Measurements from ENCODE around the gene CHD9NB. TPM values are rescaled to one million over a fixed set of nuclear protein-coding genes. Genes with fewer than 3 reads are reported as not detected.
A peak's percentile ranks its signal among the peaks of the same experiment; 100 is the strongest.
"Not testable (repeated sequence)": the region's sequence is repeated elsewhere in the genome, so short reads cannot be mapped to it uniquely, and the experiment has no call there.

CHD9NB gene
- total RNA-seq, 1 experiment from 2014 or later = 0.64 TPM

DNA sequence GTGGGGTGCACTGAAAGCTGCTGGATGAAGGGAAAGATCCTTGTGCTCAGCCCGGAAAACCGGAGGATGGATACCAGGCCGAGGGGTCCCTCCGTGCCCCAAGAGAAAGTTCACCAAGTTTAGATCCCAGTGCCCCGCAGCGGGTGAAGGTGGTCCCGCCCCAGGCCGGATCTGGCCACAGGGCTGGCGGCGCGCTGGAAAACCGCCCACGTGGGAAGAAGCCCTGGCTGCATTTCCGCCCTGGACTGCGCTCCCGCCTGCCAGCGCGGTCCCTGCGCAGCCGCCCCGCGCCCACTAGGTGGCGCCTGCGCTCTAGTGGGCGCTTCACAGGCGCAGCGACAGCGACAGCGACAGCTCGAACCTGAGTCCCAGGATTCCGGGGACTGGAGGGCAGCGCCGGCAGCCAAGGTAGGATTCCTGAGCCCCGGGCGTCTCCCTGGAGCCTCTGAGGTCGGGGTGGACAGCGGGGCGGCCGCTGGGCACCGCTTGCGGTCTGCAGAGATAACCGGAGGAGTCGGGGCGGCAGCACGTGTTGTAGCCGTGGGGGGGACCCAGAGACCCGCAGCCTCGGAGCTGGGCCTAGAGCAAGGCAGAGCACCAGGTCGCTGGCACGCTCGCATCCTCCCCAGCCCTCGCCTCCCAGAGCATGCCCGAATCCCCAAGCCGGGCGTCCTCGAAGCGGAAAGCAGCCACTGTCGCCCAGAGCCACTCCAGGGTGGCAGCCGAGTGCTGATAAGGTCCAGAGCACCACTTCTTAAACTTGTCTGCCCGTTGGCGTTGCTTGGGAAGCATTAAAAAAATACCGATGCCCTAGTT is 2.2 kb upstream of the CHD9NB start, which contains the start of gene CHD9:
TSS of gene CHD9 (plus strand) at position 322 of the 816 bp plus-strand sequence. CDS start 101,099 bp downstream, outside the sequence.
- peak; percentile 94 for ATAC-seq
- Histone ChIP-seq H3K36me3 (ENCODE audit: control insufficient read depth, insufficient read depth, low read length) (no peaks in the 10 kb centered on the region), H3K4me1 (ENCODE audit: control insufficient read depth, insufficient read depth, low read length) (peaks cover 7% of the 10 kb centered on the region; the same call in 1 of the 2 replicates), H3K27me3 (ENCODE audit: control insufficient read depth, insufficient read depth, low read length) (no peaks in the 10 kb centered on the region), H3K9me3 (ENCODE audit: control insufficient read depth, insufficient read depth, low read depth, low read length) (no peaks in the 10 kb centered on the region), H3K4me3 (ENCODE audit: low read depth in 2 of 2, low read length in 2 of 2) (peak within 1 kb of the TSS; percentile 62 to 77), H3K27ac (ENCODE audit: low read length) (peak within 1 kb of the TSS; percentile 90)
- no peak for DNase-seq (ENCODE audit: low read depth, low spot score)
- intact Hi-C loops (cut with micrococcal nuclease; ENCODE audit: unreplicated experiment) (loop anchor here (2.0 to 10.0 kb wide), 3 partner anchors 80 to 230 kb away; no protein-coding TSS in a partner anchor), in situ Hi-C loops (cut with HindIII; ENCODE audit: low pct_unique_long_range_greater_than_20kb, low sequenced_read_pairs) (no loop called here)
- no TSS peak for BruUV-seq (replicated peaks)
- ChIA-PET POLR2A (no interaction called here), CTCF (interaction anchor here (0.9 to 1.1 kb wide), 2 partner anchors 75 to 153 kb away, joined by 3 to 5 read pairs; no protein-coding TSS in a partner anchor)
- TF ChIP-seq, protein P1, sequence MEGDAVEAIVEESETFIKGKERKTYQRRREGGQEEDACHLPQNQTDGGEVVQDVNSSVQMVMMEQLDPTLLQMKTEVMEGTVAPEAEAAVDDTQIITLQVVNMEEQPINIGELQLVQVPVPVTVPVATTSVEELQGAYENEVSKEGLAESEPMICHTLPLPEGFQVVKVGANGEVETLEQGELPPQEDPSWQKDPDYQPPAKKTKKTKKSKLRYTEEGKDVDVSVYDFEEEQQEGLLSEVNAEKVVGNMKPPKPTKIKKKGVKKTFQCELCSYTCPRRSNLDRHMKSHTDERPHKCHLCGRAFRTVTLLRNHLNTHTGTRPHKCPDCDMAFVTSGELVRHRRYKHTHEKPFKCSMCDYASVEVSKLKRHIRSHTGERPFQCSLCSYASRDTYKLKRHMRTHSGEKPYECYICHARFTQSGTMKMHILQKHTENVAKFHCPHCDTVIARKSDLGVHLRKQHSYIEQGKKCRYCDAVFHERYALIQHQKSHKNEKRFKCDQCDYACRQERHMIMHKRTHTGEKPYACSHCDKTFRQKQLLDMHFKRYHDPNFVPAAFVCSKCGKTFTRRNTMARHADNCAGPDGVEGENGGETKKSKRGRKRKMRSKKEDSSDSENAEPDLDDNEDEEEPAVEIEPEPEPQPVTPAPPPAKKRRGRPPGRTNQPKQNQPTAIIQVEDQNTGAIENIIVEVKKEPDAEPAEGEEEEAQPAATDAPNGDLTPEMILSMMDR (IDR thresholded peaks at IDR 0.05) = peak; percentile 96
- TF ChIP-seq TCF7L2 (IDR thresholded peaks at IDR 0.05; ENCODE audit: low read depth, low read length) = no peak
- peak; percentile 34; the same call in 1 of the 2 replicates for TF ChIP-seq POLR2AphosphoS5 (IDR thresholded peaks at IDR 0.05; ENCODE audit: low read depth, low read length)

DNA sequence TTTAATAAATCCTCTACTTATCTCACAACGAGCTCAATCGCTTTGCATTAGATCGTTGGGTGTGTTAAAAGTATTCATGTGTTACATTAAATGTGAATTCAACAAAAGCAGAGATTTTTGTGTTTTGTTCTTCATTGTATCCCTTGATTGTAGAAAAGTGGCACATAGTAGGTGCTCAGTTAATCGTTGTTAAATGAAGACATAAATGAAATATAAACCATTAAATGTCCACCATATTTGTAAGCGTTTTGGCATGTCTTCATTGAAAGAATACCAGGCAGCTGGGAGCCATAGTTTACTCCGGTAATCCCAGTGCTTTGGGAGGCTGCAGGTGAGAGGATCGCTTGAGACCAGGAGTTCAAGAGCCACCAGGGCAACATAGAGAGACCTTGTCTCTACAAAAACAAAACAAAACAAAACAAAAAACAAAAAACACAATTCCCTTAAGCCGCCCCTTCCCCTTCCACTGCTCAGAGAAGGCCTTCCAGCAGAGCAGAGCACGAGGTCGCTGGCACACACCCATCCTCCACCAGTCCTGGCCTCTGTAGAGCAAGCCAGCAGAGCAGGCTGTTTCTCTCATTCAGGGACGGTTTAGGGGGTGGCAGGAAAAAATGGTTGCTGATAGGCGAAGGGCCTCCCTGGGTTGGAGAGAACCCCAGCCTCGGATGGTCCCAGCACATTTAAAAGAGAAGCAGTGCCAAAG is 1.4 kb upstream of the CHD9NB start:
- POLR2A ChIA-PET = no interaction called here
- peak overlapping the region; percentile 90 for H3K27ac ChIP-seq (ENCODE audit: low read length)
- in situ Hi-C loops (cut with HindIII; ENCODE audit: low pct_unique_long_range_greater_than_20kb, low sequenced_read_pairs) = no loop called here

DNA sequence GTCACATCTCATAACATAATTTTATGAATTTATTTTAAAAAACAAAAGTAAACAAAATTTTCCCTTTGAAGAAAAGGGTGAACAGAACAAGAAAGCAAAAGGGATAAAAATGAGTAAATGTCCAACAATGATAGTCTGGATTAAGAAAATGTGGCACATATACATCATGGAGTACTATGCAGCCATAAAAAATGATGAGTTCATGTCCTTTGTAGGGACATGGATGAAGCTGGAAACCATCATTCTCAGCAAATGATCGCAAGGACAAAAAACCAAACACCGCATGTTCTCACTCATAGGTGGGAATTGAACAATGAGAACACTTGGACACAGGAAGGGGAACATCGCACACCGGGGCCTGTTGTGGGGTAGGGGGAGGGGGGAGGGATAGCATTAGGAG is 1.4 kb downstream of the CHD9NB start:
- BruUV-seq (replicated peaks); in situ Hi-C loops (cut with HindIII; ENCODE audit: low pct_unique_long_range_greater_than_20kb, low sequenced_read_pairs); H3K4me3 ChIP-seq (ENCODE audit: low read depth in 2 of 2, low read length in 2 of 2); CTCF ChIA-PET; DNase-seq (ENCODE audit: low read depth, low spot score); H3K9me3 ChIP-seq (ENCODE audit: control insufficient read depth, insufficient read depth, low read depth, low read length); ATAC-seq; H3K36me3 ChIP-seq (ENCODE audit: control insufficient read depth, insufficient read depth, low read length); H3K4me1 ChIP-seq (ENCODE audit: control insufficient read depth, insufficient read depth, low read length); POLR2A ChIA-PET; H3K27me3 ChIP-seq (ENCODE audit: control insufficient read depth, insufficient read depth, low read length); H3K27ac ChIP-seq (ENCODE audit: low read length): not testable (repeated sequence)
- intact Hi-C loops (cut with micrococcal nuclease; ENCODE audit: unreplicated experiment) = loop anchor here (10.0 kb wide), 2 partner anchors 84 to 234 kb away; no protein-coding TSS in a partner anchor

More for the DNA sequence above, 1.4 kb upstream of the CHD9NB start:
- BruUV-seq (replicated peaks) = no TSS peak
- peaks cover 7% of the 10 kb centered on the region; the same call in 1 of the 2 replicates for H3K4me1 ChIP-seq (ENCODE audit: control insufficient read depth, insufficient read depth, low read length)
- no peaks in the 10 kb centered on the region for H3K36me3 ChIP-seq (ENCODE audit: control insufficient read depth, insufficient read depth, low read length)
- CTCF ChIA-PET = interaction anchor here (0.9 to 1.1 kb wide), 2 partner anchors 76 to 153 kb away, joined by 3 to 5 read pairs; no protein-coding TSS in a partner anchor
- no peaks in the 10 kb centered on the region for H3K9me3 ChIP-seq (ENCODE audit: control insufficient read depth, insufficient read depth, low read depth, low read length)
- intact Hi-C loops (cut with micrococcal nuclease; ENCODE audit: unreplicated experiment) = loop anchor here (2.0 to 10.0 kb wide), 3 partner anchors 81 to 231 kb away; no protein-coding TSS in a partner anchor
- no peaks in the 10 kb centered on the region for H3K27me3 ChIP-seq (ENCODE audit: control insufficient read depth, insufficient read depth, low read length)
- peak; percentile 46 for ATAC-seq
- no peak for DNase-seq (ENCODE audit: low read depth, low spot score)
- TF ChIP-seq SIN3A (IDR thresholded peaks at IDR 0.05; ENCODE audit: borderline replicate concordance, insufficient read depth, low read depth, low read length) = no peak
- peak overlapping the region; percentile 62 to 77 for H3K4me3 ChIP-seq (ENCODE audit: low read depth in 2 of 2, low read length in 2 of 2)
